T-helper 17 cell (primary cell): Measurements from ENCODE around the gene USP34. TPM values are rescaled to one million over a fixed set of nuclear protein-coding genes. Genes with fewer than 3 reads are reported as not detected.

Experiments used
- total RNA-seq, 4 donors: library from RNA in 2 of 4; stranded (reverse) in 2 of 4; gene quantifications; one replicate each; pipeline ENCODE4 v1.2.3 and lab custom pipeline; 2022 to 2026

Gene USP34
- total RNA-seq, 2 donors from 2014 or later = 148 to 170 TPM

Other genes with a start within 250 kb of the USP34 start
- 100 to 1,000 TPM; 110 to 121 TPM for gene XPO1, start 67.3 kb upstream of the USP34 start, total RNA-seq